ENCODE data around the gene PHF21A. TPM values are rescaled to one million over a fixed set of nuclear protein-coding genes. Genes with fewer than 3 reads are reported as not detected.
"Not testable (repeated sequence)": the region's sequence is repeated elsewhere in the genome, so short reads cannot be mapped to it uniquely, and the experiment has no call there.

Gene PHF21A
- total RNA-seq, 1 experiment from 2014 or later: 7.0 TPM

GRCh38 chr11:46120346-46121300 lies 631 bp downstream of the PHF21A start:
- peak; percentile 84 for DNase-seq (ENCODE audit: low read depth)

GRCh38 chr11:46119352-46120216 lies 1.7 kb downstream of the PHF21A start:
- DNase-seq (ENCODE audit: low read depth): peak; percentile 54

- DNase-seq (ENCODE audit: low read depth): no peak
These were observed 2.4 kb downstream of the PHF21A start for GRCh38 chr11:46118702-46119351.

- no peak for DNase-seq (ENCODE audit: low read depth)
These were observed 3.4 kb downstream of the PHF21A start for GRCh38 chr11:46117842-46118241.

GRCh38 chr11:46116712-46117037 lies 4.6 kb downstream of the PHF21A start:
- DNase-seq (ENCODE audit: low read depth): not testable (repeated sequence)

GRCh38 chr11:46116007-46116711 lies 5.1 kb downstream of the PHF21A start:
- no peak for DNase-seq (ENCODE audit: low read depth)

GRCh38 chr11:46114961-46115360 lies 6.3 kb downstream of the PHF21A start:
- DNase-seq (ENCODE audit: low read depth): no peak

- no peak for DNase-seq (ENCODE audit: low read depth)
These were observed 6.9 kb downstream of the PHF21A start for GRCh38 chr11:46114378-46114777.

- peak; percentile 54 for DNase-seq (ENCODE audit: low read depth)
These were observed 8.2 kb downstream of the PHF21A start for GRCh38 chr11:46112961-46113607.

- no peak for DNase-seq (ENCODE audit: low read depth)
These were observed 12.5 kb downstream of the PHF21A start for GRCh38 chr11:46108751-46109150.

GRCh38 chr11:46107780-46108179 lies 13.5 kb downstream of the PHF21A start:
- no peak for DNase-seq (ENCODE audit: low read depth)

GRCh38 chr11:46107408-46107718 lies 13.9 kb downstream of the PHF21A start:
- DNase-seq (ENCODE audit: low read depth): no peak

GRCh38 chr11:46106530-46107407 lies 14.5 kb downstream of the PHF21A start:
- DNase-seq (ENCODE audit: low read depth): no peak

GRCh38 chr11:46105926-46106325 lies 15.3 kb downstream of the PHF21A start:
- no peak for DNase-seq (ENCODE audit: low read depth)

GRCh38 chr11:46105134-46105628 lies 16.1 kb downstream of the PHF21A start:
- DNase-seq (ENCODE audit: low read depth): no peak

- DNase-seq (ENCODE audit: low read depth): no peak
These were observed 18.4 kb downstream of the PHF21A start for GRCh38 chr11:46102843-46103242.

GRCh38 chr11:46100670-46101069 lies 20.6 kb downstream of the PHF21A start:
- DNase-seq (ENCODE audit: low read depth): no peak

GRCh38 chr11:46099963-46100316 lies 21.3 kb downstream of the PHF21A start:
- DNase-seq (ENCODE audit: low read depth): no peak

- no peak for DNase-seq (ENCODE audit: low read depth)
These were observed 30.9 kb downstream of the PHF21A start for GRCh38 chr11:46090375-46090774.

- DNase-seq (ENCODE audit: low read depth): no peak
These were observed 41.6 kb downstream of the PHF21A start for GRCh38 chr11:46079662-46080061.
